ENCODE results near the gene ANKRD17.

The ANKRD17 gene

GRCh38 chr4:73277201-73277600 is 18.6 kb upstream of the ANKRD17 start:
- TF ChIP-seq CTCF (IDR thresholded peaks at IDR 0.05; ENCODE audit: insufficient read depth, missing control alignments): no peak
- DNase-seq (ENCODE audit: insufficient read length, low spot score): no peak
- no peak for FAIRE-seq

GRCh38 chr4:73275318-73275654 is 16.7 kb upstream of the ANKRD17 start:
- DNase-seq (ENCODE audit: insufficient read length, low spot score) (no peak), FAIRE-seq (no peak)
- no peak for TF ChIP-seq CTCF (IDR thresholded peaks at IDR 0.05; ENCODE audit: insufficient read depth, missing control alignments)

- no peak for FAIRE-seq
- no peak for DNase-seq (ENCODE audit: insufficient read length, low spot score)
- no peak for TF ChIP-seq CTCF (IDR thresholded peaks at IDR 0.05; ENCODE audit: insufficient read depth, missing control alignments)
These were observed 14.2 kb upstream of the ANKRD17 start for GRCh38 chr4:73272816-73273215.

GRCh38 chr4:73267050-73267449 is 8.5 kb upstream of the ANKRD17 start:
- FAIRE-seq: no peak
- no peak for DNase-seq (ENCODE audit: insufficient read length, low spot score)
- TF ChIP-seq CTCF (IDR thresholded peaks at IDR 0.05; ENCODE audit: insufficient read depth, missing control alignments): no peak

GRCh38 chr4:73259571-73260090 is 1.0 kb upstream of the ANKRD17 start:
- FAIRE-seq (no peak), DNase-seq (ENCODE audit: insufficient read length, low spot score) (no peak)
- TF ChIP-seq CTCF (IDR thresholded peaks at IDR 0.05; ENCODE audit: insufficient read depth, missing control alignments): no peak

GRCh38 chr4:73258436-73258685 is 237 bp downstream of the ANKRD17 start:
- TF ChIP-seq CTCF (IDR thresholded peaks at IDR 0.05; ENCODE audit: insufficient read depth, missing control alignments): no peak
- FAIRE-seq: no peak
- no peak for DNase-seq (ENCODE audit: insufficient read length, low spot score)

- no peak for TF ChIP-seq CTCF (IDR thresholded peaks at IDR 0.05; ENCODE audit: insufficient read depth, missing control alignments)
- no peak for FAIRE-seq
These were observed 755 bp downstream of the ANKRD17 start for GRCh38 chr4:73257651-73258435.

More at GRCh38 chr4:73257651-73258435, 755 bp downstream of the ANKRD17 start:
- DNase-seq (ENCODE audit: insufficient read length, low spot score): no peak
